ENCODE data around the gene GGA1. TPM values are rescaled to one million over a fixed set of nuclear protein-coding genes. Genes with fewer than 3 reads are reported as not detected.

GGA1 gene
- total RNA-seq, 1 donor from 2014 or later: 43.1 TPM

- Histone ChIP-seq H4K20me1 (ENCODE audit: insufficient read depth, low read length) (peaks cover 70% of the 10 kb centered on the region), H3K79me2 (ENCODE audit: insufficient read depth, low read length) (peaks cover 37% of the 10 kb centered on the region), H3K27me3 (ENCODE audit: insufficient read depth, low read length) (no peaks in the 10 kb centered on the region), H3K27ac (ENCODE audit: low read depth, low read length) (no peak overlapping the region), H3K9ac (ENCODE audit: low read length) (no peak overlapping the region), H3K4me3 (ENCODE audit: insufficient read depth, low read depth, low read length) (no peak overlapping the region), H3K4me2 (ENCODE audit: low read length) (peak overlapping the region; percentile 38), H3K9me3 (ENCODE audit: insufficient read depth, low read depth, low read length) (no peaks in the 10 kb centered on the region), H3K36me3 (ENCODE audit: insufficient read depth, low read length) (peaks cover 15% of the 10 kb centered on the region), H2AFZ (ENCODE audit: low read depth, low read length) (no peak overlapping the region), H3K4me1 (ENCODE audit: insufficient read depth, low read length) (peaks cover 50% of the 10 kb centered on the region)
- Mint-ChIP-seq H3K36me3 (ENCODE audit: low read depth, unreplicated experiment) (peaks cover 10% of the 10 kb centered on the region), H3K4me1 (ENCODE audit: low read depth, unreplicated experiment) (peaks cover 33% of the 10 kb centered on the region), H3K27ac (ENCODE audit: unreplicated experiment) (peak overlapping the region; percentile 26), H3K27me3 (ENCODE audit: low read depth, unreplicated experiment) (no peaks in the 10 kb centered on the region), H3K9me3 (ENCODE audit: unreplicated experiment) (no peaks in the 10 kb centered on the region), H3K4me3 (ENCODE audit: unreplicated experiment) (no peak overlapping the region)
- DNase-seq (ENCODE audit: low read depth) (no peak), FAIRE-seq (no peak)
- TF ChIP-seq CTCF (IDR thresholded peaks at IDR 0.05; ENCODE audit: insufficient read depth, low read depth, low read length) (no peak), EZH2 (IDR thresholded peaks at IDR 0.05; ENCODE audit: insufficient read depth, low read length) (no peak)
Observed at GRCh38 chr22:37569921-37570660, 38.5 kb upstream of the GGA1 start.

- no peaks in the 10 kb centered on the region for H3K27me3 ChIP-seq (ENCODE audit: insufficient read depth, low read length)
- FAIRE-seq (no peak), DNase-seq (ENCODE audit: low read depth) (no peak)
- Mint-ChIP-seq H3K27ac (ENCODE audit: unreplicated experiment) (peak overlapping the region; percentile 26), H3K27me3 (ENCODE audit: low read depth, unreplicated experiment) (no peaks in the 10 kb centered on the region), H3K9me3 (ENCODE audit: unreplicated experiment) (no peaks in the 10 kb centered on the region), H3K4me3 (ENCODE audit: unreplicated experiment) (peak overlapping the region; percentile 14), H3K36me3 (ENCODE audit: low read depth, unreplicated experiment) (peaks cover 10% of the 10 kb centered on the region), H3K4me1 (ENCODE audit: low read depth, unreplicated experiment) (peaks cover 33% of the 10 kb centered on the region)
- H3K4me1 ChIP-seq (ENCODE audit: insufficient read depth, low read length): peaks cover 44% of the 10 kb centered on the region
- peaks cover 15% of the 10 kb centered on the region for H3K36me3 ChIP-seq (ENCODE audit: insufficient read depth, low read length)
- no peak overlapping the region for H3K9ac ChIP-seq (ENCODE audit: low read length)
- H3K79me2 ChIP-seq (ENCODE audit: insufficient read depth, low read length): peaks cover 31% of the 10 kb centered on the region
- H4K20me1 ChIP-seq (ENCODE audit: insufficient read depth, low read length): peaks cover 64% of the 10 kb centered on the region
- no peaks in the 10 kb centered on the region for H3K9me3 ChIP-seq (ENCODE audit: insufficient read depth, low read depth, low read length)
- no peak overlapping the region for H3K4me3 ChIP-seq (ENCODE audit: insufficient read depth, low read depth, low read length)
- H3K4me2 ChIP-seq (ENCODE audit: low read length): peak overlapping the region; percentile 2
- H3K27ac ChIP-seq (ENCODE audit: low read depth, low read length): no peak overlapping the region
- no peak overlapping the region for H2AFZ ChIP-seq (ENCODE audit: low read depth, low read length)
- TF ChIP-seq CTCF (IDR thresholded peaks at IDR 0.05; ENCODE audit: insufficient read depth, low read depth, low read length): no peak
- TF ChIP-seq EZH2 (IDR thresholded peaks at IDR 0.05; ENCODE audit: insufficient read depth, low read length): no peak
Observed at GRCh38 chr22:37570661-37570976, 38.0 kb upstream of the GGA1 start.

Measured in astrocyte (in vitro differentiated cells and primary cell).